HepG2 (cell line): ENCODE data around the gene HSPB2. TPM values are rescaled to one million over a fixed set of nuclear protein-coding genes. Genes with fewer than 3 reads are reported as not detected.

Experiments used
- CENPX ChIP-seq: sonication (generic); formaldehyde crosslinking; IDR thresholded peaks from 2 replicates; pipeline ENCODE4 v1.9.0; 2021; ENCODE audit warnings: mild to moderate bottlenecking, missing genetic modification reagents, moderate library complexity
- ERF ChIP-seq: IDR thresholded peaks from 2 replicates; pipeline ENCODE4 v1.6.1; 2018; ENCODE audit warnings: missing biosample characterization, missing genetic modification reagents
- JDP2 ChIP-seq: sonication (generic); formaldehyde crosslinking; IDR thresholded peaks from 2 replicates; pipeline ENCODE4 v1.8.1; 2022; ENCODE audit warnings: missing genetic modification reagents, borderline replicate concordance
- MEF2D ChIP-seq: sonication (generic); formaldehyde crosslinking; IDR thresholded peaks from 2 replicates; pipeline ENCODE4 v1.5.1; 2020; ENCODE audit warnings: mild to moderate bottlenecking, missing genetic modification reagents
- NCOA5 ChIP-seq: sonication (generic); formaldehyde crosslinking; IDR thresholded peaks from 2 replicates; pipeline ENCODE4 v1.4.0; 2020; ENCODE audit warnings: missing genetic modification reagents
- PHF8 ChIP-seq: sonication (generic); formaldehyde crosslinking; IDR thresholded peaks from 2 replicates; pipeline ENCODE4 v1.5.0; 2020; ENCODE audit warnings: missing genetic modification reagents
- POGZ ChIP-seq: sonication (generic); formaldehyde crosslinking; IDR thresholded peaks from 2 replicates; pipeline ENCODE4 v1.4.0; 2020; ENCODE audit warnings: mild to moderate bottlenecking, missing genetic modification reagents
- TOPORS ChIP-seq: sonication (generic); formaldehyde crosslinking; IDR thresholded peaks from 2 replicates; pipeline ENCODE4 v1.8.0; 2023; ENCODE audit warnings: mild to moderate bottlenecking, missing genetic modification reagents
- WIZ ChIP-seq: sonication (generic); formaldehyde crosslinking; IDR thresholded peaks from 2 replicates; pipeline ENCODE4 v1.5.1; 2020; ENCODE audit warnings: mild to moderate bottlenecking, missing genetic modification reagents
- ZNF550 ChIP-seq: sonication (generic); formaldehyde crosslinking; IDR thresholded peaks from 2 replicates; pipeline ENCODE4 v1.4.0; 2020; ENCODE audit warnings: mild to moderate bottlenecking, missing genetic modification reagents, borderline replicate concordance
- ZNF564 ChIP-seq: sonication (generic); formaldehyde crosslinking; IDR thresholded peaks from 2 replicates; pipeline ENCODE4 v1.8.1; 2023; ENCODE audit warnings: mild to moderate bottlenecking, missing genetic modification reagents
- ZNF841 ChIP-seq: sonication (generic); formaldehyde crosslinking; IDR thresholded peaks from 2 replicates; pipeline ENCODE4 v1.8.1; 2023; ENCODE audit warnings: missing genetic modification reagents, borderline replicate concordance
- polyA plus RNA-seq, 8 experiments: library from polyadenylated mRNA; depleted of rRNA in 3 of 8; stranded (reverse) in 7 of 8; unstranded in 1 of 8; fragments of >200 nt; fragmentation: Illumina TruSeq in 4 of 8; extraction: Trizol in 4 of 8; gene quantifications; 2 replicates each; pipeline versions ENCODE4 v1.2.1 to v1.2.3, GENCODE V29; 2011 to 2016; ENCODE audit warnings: low read depth in 4 of 8, missing spikeins in 1 of 8, mixed read lengths in 1 of 8; ENCODE audit not compliant: insufficient read depth in 1 of 8
- total RNA-seq, 5 experiments: library from RNA; depleted of rRNA; stranded (reverse); fragments of >200 nt; fragmentation: Illumina TruSeq; extraction: Trizol; gene quantifications; 2 replicates each; pipeline ENCODE4 v1.2.3, GENCODE V29; 2016; ENCODE audit warnings: low read depth in 1 of 5
- TF ChIP-seq, protein P1 (sequence below): sonication (generic); formaldehyde crosslinking; IDR thresholded peaks from 2 replicates; pipeline ENCODE4 v1.5.0; 2020; ENCODE audit warnings: mild to moderate bottlenecking, low read depth, missing genetic modification reagents, borderline replicate concordance
- TF ChIP-seq, protein P2 (sequence below): IDR thresholded peaks from 2 replicates; pipeline ENCODE4 v1.6.1; 2016; ENCODE audit warnings: missing compliant biosample characterization, missing genetic modification reagents, borderline replicate concordance
- TF ChIP-seq, protein P3 (sequence below): sonication (generic); formaldehyde crosslinking; IDR thresholded peaks from 2 replicates; pipeline ENCODE4 v1.5.0; 2020; ENCODE audit warnings: mild to moderate bottlenecking, missing genetic modification reagents, borderline replicate concordance
- TF ChIP-seq, protein P4 (sequence below): IDR thresholded peaks from 2 replicates; pipeline ENCODE4 v1.6.1; 2018; ENCODE audit warnings: missing genetic modification reagents, mild to moderate bottlenecking, missing compliant biosample characterization
- TF ChIP-seq, protein P5 (sequence below): sonication (generic); formaldehyde crosslinking; IDR thresholded peaks from 2 replicates; pipeline ENCODE4 v1.5.0; 2020; ENCODE audit warnings: mild to moderate bottlenecking, missing genetic modification reagents, moderate library complexity
- TF ChIP-seq, protein P6 (sequence below): sonication (generic); formaldehyde crosslinking; IDR thresholded peaks from 2 replicates; pipeline ENCODE4 v1.4.0; 2020; ENCODE audit warnings: missing genetic modification reagents

The HSPB2 gene
- total and polyA plus RNA-seq, 2 of the 13 experiments (the other 11 are each of a cell fraction or from before 2014, with no cell fraction given), result 0.04 TPM; not detected in 1

DNA sequence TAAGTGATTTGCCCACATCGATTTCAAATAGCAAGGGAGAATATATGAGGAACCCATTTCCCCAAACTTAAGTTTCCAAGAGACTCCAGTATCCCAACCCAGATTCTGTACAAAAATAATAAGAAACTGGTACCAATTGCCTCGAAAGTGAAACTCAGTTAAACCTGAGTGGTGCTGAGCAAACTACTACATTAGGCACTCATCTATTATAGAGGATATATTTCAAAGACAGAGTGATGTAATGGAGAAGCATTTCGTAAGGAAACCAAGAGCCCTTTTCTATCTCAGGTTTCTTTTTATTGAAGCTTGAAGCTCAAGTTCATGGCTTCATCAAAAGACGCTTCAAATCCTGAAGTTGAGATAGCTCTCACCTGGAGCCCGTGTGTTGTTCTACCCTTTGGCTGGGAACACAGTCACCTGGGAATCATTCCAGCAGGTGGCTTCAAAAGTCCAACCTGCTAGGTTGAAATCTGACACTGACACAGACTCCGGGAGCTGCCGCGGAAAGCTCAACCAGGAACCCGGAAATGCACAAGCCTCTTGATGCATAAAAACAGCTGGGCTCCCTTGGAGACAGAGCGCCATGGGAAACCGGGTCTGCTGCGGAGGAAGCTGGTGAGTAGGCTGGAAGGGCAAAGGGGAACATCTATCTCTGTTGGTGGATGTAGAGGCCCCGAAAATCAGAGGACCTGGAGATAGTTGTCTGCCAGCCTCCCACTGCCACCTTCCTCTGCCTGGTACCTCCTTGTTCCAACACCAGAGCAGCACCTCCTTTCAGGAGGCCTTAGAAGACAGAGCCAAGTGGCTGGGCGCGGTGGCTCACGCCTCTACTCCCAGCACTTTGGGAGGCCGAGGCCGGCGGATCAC is 6.1 kb downstream of the HSPB2 start, which contains the start of gene C11orf52 (continued):
- TF ChIP-seq, protein P1, sequence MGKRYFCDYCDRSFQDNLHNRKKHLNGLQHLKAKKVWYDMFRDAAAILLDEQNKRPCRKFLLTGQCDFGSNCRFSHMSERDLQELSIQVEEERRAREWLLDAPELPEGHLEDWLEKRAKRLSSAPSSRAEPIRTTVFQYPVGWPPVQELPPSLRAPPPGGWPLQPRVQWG (CRISPR knock-in tag), result no peak
- TF ChIP-seq, protein P2, sequence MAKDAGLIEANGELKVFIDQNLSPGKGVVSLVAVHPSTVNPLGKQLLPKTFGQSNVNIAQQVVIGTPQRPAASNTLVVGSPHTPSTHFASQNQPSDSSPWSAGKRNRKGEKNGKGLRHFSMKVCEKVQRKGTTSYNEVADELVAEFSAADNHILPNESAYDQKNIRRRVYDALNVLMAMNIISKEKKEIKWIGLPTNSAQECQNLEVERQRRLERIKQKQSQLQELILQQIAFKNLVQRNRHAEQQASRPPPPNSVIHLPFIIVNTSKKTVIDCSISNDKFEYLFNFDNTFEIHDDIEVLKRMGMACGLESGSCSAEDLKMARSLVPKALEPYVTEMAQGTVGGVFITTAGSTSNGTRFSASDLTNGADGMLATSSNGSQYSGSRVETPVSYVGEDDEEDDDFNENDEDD, result peak; percentile 44; the same call in 1 of the 2 replicates
- TF ChIP-seq CENPX (CRISPR knock-in tag), result no peak
- TF ChIP-seq ZNF841, result no peak
- TF ChIP-seq ERF (CRISPR knock-in tag), result peak; percentile 19; the same call in 1 of the 2 replicates
- TF ChIP-seq, protein P3, sequence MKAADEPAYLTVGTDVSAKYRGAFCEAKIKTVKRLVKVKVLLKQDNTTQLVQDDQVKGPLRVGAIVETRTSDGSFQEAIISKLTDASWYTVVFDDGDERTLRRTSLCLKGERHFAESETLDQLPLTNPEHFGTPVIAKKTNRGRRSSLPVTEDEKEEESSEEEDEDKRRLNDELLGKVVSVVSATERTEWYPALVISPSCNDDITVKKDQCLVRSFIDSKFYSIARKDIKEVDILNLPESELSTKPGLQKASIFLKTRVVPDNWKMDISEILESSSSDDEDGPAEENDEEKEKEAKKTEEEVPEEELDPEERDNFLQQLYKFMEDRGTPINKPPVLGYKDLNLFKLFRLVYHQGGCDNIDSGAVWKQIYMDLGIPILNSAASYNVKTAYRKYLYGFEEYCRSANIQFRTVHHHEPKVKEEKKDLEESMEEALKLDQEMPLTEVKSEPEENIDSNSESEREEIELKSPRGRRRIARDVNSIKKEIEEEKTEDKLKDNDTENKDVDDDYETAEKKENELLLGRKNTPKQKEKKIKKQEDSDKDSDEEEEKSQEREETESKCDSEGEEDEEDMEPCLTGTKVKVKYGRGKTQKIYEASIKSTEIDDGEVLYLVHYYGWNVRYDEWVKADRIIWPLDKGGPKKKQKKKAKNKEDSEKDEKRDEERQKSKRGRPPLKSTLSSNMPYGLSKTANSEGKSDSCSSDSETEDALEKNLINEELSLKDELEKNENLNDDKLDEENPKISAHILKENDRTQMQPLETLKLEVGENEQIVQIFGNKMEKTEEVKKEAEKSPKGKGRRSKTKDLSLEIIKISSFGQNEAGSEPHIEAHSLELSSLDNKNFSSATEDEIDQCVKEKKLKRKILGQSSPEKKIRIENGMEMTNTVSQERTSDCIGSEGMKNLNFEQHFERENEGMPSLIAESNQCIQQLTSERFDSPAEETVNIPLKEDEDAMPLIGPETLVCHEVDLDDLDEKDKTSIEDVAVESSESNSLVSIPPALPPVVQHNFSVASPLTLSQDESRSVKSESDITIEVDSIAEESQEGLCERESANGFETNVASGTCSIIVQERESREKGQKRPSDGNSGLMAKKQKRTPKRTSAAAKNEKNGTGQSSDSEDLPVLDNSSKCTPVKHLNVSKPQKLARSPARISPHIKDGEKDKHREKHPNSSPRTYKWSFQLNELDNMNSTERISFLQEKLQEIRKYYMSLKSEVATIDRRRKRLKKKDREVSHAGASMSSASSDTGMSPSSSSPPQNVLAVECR, result peak; percentile 81
- TF ChIP-seq, protein P4, sequence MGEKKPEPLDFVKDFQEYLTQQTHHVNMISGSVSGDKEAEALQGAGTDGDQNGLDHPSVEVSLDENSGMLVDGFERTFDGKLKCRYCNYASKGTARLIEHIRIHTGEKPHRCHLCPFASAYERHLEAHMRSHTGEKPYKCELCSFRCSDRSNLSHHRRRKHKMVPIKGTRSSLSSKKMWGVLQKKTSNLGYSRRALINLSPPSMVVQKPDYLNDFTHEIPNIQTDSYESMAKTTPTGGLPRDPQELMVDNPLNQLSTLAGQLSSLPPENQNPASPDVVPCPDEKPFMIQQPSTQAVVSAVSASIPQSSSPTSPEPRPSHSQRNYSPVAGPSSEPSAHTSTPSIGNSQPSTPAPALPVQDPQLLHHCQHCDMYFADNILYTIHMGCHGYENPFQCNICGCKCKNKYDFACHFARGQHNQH (CRISPR knock-in tag), result peak; percentile 28; the same call in 1 of the 2 replicates
- no peak for TF ChIP-seq ZNF564
- no peak for TF ChIP-seq TOPORS (CRISPR knock-in tag)
- peak; percentile 35; the same call in 1 of the 2 replicates for TF ChIP-seq MEF2D (CRISPR knock-in tag)
- TF ChIP-seq POGZ (CRISPR knock-in tag), result peak; percentile 61
- TF ChIP-seq, protein P5, sequence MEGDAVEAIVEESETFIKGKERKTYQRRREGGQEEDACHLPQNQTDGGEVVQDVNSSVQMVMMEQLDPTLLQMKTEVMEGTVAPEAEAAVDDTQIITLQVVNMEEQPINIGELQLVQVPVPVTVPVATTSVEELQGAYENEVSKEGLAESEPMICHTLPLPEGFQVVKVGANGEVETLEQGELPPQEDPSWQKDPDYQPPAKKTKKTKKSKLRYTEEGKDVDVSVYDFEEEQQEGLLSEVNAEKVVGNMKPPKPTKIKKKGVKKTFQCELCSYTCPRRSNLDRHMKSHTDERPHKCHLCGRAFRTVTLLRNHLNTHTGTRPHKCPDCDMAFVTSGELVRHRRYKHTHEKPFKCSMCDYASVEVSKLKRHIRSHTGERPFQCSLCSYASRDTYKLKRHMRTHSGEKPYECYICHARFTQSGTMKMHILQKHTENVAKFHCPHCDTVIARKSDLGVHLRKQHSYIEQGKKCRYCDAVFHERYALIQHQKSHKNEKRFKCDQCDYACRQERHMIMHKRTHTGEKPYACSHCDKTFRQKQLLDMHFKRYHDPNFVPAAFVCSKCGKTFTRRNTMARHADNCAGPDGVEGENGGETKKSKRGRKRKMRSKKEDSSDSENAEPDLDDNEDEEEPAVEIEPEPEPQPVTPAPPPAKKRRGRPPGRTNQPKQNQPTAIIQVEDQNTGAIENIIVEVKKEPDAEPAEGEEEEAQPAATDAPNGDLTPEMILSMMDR, result peak; percentile 44
- TF ChIP-seq JDP2 (CRISPR knock-in tag), result no peak
- TF ChIP-seq, protein P6, sequence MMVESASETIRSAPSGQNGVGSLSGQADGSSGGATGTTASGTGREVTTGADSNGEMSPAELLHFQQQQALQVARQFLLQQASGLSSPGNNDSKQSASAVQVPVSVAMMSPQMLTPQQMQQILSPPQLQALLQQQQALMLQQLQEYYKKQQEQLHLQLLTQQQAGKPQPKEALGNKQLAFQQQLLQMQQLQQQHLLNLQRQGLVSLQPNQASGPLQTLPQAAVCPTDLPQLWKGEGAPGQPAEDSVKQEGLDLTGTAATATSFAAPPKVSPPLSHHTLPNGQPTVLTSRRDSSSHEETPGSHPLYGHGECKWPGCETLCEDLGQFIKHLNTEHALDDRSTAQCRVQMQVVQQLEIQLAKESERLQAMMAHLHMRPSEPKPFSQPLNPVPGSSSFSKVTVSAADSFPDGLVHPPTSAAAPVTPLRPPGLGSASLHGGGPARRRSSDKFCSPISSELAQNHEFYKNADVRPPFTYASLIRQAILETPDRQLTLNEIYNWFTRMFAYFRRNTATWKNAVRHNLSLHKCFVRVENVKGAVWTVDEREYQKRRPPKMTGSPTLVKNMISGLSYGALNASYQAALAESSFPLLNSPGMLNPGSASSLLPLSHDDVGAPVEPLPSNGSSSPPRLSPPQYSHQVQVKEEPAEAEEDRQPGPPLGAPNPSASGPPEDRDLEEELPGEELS, result peak; percentile 41
- TF ChIP-seq ZNF550 (CRISPR knock-in tag), result no peak
- no peak for TF ChIP-seq WIZ
- TF ChIP-seq PHF8 (CRISPR knock-in tag), result peak; percentile 41; the same call in 1 of the 2 replicates
- no peak for TF ChIP-seq NCOA5 (CRISPR knock-in tag)
